Measurements from ENCODE around the gene MARCHF2. TPM values are rescaled to one million over a fixed set of nuclear protein-coding genes. Genes with fewer than 3 reads are reported as not detected.

MARCHF2 gene
- total RNA-seq, 1 experiment from 2014 or later: 58.7 TPM

GRCh38 chr19:8403098-8403819, 9.8 kb upstream of the MARCHF2 start:
- Histone ChIP-seq H3K4me1 (ENCODE audit: insufficient read depth, low read length) (no peaks in the 10 kb centered on the region), H3K79me2 (ENCODE audit: low read length) (peaks cover 3% of the 10 kb centered on the region; the same call in 1 of the 2 replicates), H3F3A (ENCODE audit: low read length, unreplicated experiment) (no peaks in the 10 kb centered on the region), H3K9me3 (ENCODE audit: low read length) (no peaks in the 10 kb centered on the region), H3K4me2 (ENCODE audit: low read length) (no peak overlapping the region), H3K27me3 (ENCODE audit: low read length) (no peaks in the 10 kb centered on the region), H2AFZ (ENCODE audit: low read length) (no peak overlapping the region), H3K9ac (ENCODE audit: low read length) (no peak overlapping the region), H3K4me3 (ENCODE audit: low read length) (no peak overlapping the region), H3K36me3 (ENCODE audit: low read depth, low read length) (peaks cover 19% of the 10 kb centered on the region), H3K27ac (ENCODE audit: low read length) (no peak overlapping the region), H4K20me1 (ENCODE audit: low read length) (peaks cover 1% of the 10 kb centered on the region; the same call in 1 of the 2 replicates), H3K9me2 (replicated peaks; ENCODE audit: low read length) (no peaks in the 10 kb centered on the region)
- no peak for DNase-seq
- intact Hi-C loops (cut with micrococcal nuclease): no loop called here
- BruUV-seq (replicated peaks): no TSS peak
- no peak for TF ChIP-seq CTCF (conservative IDR thresholded peaks at IDR 0.05; ENCODE audit: low read depth, low read length)
- no peak for TF ChIP-seq EZH2 (IDR thresholded peaks at IDR 0.05; ENCODE audit: low read length, unreplicated experiment)
- TF ChIP-seq EZH2phosphoT487 (IDR thresholded peaks at IDR 0.05; ENCODE audit: borderline replicate concordance, low read length): no peak
- CTCF ChIA-PET: no interaction called here
- POLR2A ChIA-PET (ENCODE audit: unreplicated experiment): no interaction called here
- no peak for ATAC-seq

GRCh38 chr19:8403820-8404109, 9.3 kb upstream of the MARCHF2 start:
- ChIA-PET CTCF (no interaction called here), POLR2A (ENCODE audit: unreplicated experiment) (no interaction called here)
- Histone ChIP-seq H3K9me2 (replicated peaks; ENCODE audit: low read length) (no peaks in the 10 kb centered on the region), H3K36me3 (ENCODE audit: low read depth, low read length) (peaks cover 19% of the 10 kb centered on the region), H3K79me2 (ENCODE audit: low read length) (no peaks in the 10 kb centered on the region), H3K9ac (ENCODE audit: low read length) (no peak overlapping the region), H3F3A (ENCODE audit: low read length, unreplicated experiment) (no peaks in the 10 kb centered on the region), H3K4me3 (ENCODE audit: low read length) (no peak overlapping the region), H3K27ac (ENCODE audit: low read length) (no peak overlapping the region), H3K27me3 (ENCODE audit: low read length) (no peaks in the 10 kb centered on the region), H4K20me1 (ENCODE audit: low read length) (no peaks in the 10 kb centered on the region), H3K4me2 (ENCODE audit: low read length) (no peak overlapping the region), H2AFZ (ENCODE audit: low read length) (no peak overlapping the region), H3K4me1 (ENCODE audit: insufficient read depth, low read length) (no peaks in the 10 kb centered on the region), H3K9me3 (ENCODE audit: low read length) (no peaks in the 10 kb centered on the region)
- DNase-seq (no peak), ATAC-seq (no peak)
- BruUV-seq (replicated peaks): TSS peak; percentile 47
- TF ChIP-seq EZH2phosphoT487 (IDR thresholded peaks at IDR 0.05; ENCODE audit: borderline replicate concordance, low read length): no peak
- TF ChIP-seq CTCF (conservative IDR thresholded peaks at IDR 0.05; ENCODE audit: low read depth, low read length): no peak
- no peak for TF ChIP-seq EZH2 (IDR thresholded peaks at IDR 0.05; ENCODE audit: low read length, unreplicated experiment)
- intact Hi-C loops (cut with micrococcal nuclease): no loop called here

GRCh38 chr19:8404391-8405151, 8.5 kb upstream of the MARCHF2 start:
- intact Hi-C loops (cut with micrococcal nuclease): no loop called here

More at GRCh38 chr19:8404391-8405151, 8.5 kb upstream of the MARCHF2 start:
- Histone ChIP-seq H2AFZ (ENCODE audit: low read length) (no peak overlapping the region), H3K4me1 (ENCODE audit: insufficient read depth, low read length) (no peaks in the 10 kb centered on the region), H3K9me3 (ENCODE audit: low read length) (no peaks in the 10 kb centered on the region), H3K9me2 (replicated peaks; ENCODE audit: low read length) (no peaks in the 10 kb centered on the region), H3K36me3 (ENCODE audit: low read depth, low read length) (peaks cover 16% of the 10 kb centered on the region), H3K9ac (ENCODE audit: low read length) (no peak overlapping the region), H3F3A (ENCODE audit: low read length, unreplicated experiment) (no peaks in the 10 kb centered on the region), H3K27me3 (ENCODE audit: low read length) (no peaks in the 10 kb centered on the region), H3K27ac (ENCODE audit: low read length) (no peak overlapping the region), H3K4me3 (ENCODE audit: low read length) (no peak overlapping the region), H4K20me1 (ENCODE audit: low read length) (no peaks in the 10 kb centered on the region), H3K79me2 (ENCODE audit: low read length) (no peaks in the 10 kb centered on the region), H3K4me2 (ENCODE audit: low read length) (no peak overlapping the region)
- DNase-seq (no peak), ATAC-seq (no peak)
- BruUV-seq (replicated peaks): no TSS peak
- TF ChIP-seq EZH2phosphoT487 (IDR thresholded peaks at IDR 0.05; ENCODE audit: borderline replicate concordance, low read length): no peak
- TF ChIP-seq EZH2 (IDR thresholded peaks at IDR 0.05; ENCODE audit: low read length, unreplicated experiment): no peak
- no peak for TF ChIP-seq CTCF (conservative IDR thresholded peaks at IDR 0.05; ENCODE audit: low read depth, low read length)
- POLR2A ChIA-PET (ENCODE audit: unreplicated experiment): no interaction called here
- CTCF ChIA-PET: interaction anchor here (0.5 kb wide), 1 partner anchor 203 kb away, joined by 6 read pairs; no protein-coding TSS in a partner anchor

Measured in PC-3 (cell line).